NCI-H2107 treated with DMSO at 0.1 percent for 48 hours (cell line): ENCODE results near the gene NISCH.
"Not testable (repeated sequence)": the region's sequence is repeated elsewhere in the genome, so short reads cannot be mapped to it uniquely, and the experiment has no call there.

Experiments used
- DNase-seq: peaks from one replicate; lab custom pipeline; 2025; ENCODE audit not compliant: unreplicated experiment; lab: John Stamatoyannopoulos, UW

The NISCH gene

GRCh38 chr3:52524752-52525679, 69.6 kb downstream of the NISCH start:
- no peak for DNase-seq

GRCh38 chr3:52525680-52526561, 70.5 kb downstream of the NISCH start:
- no peak for DNase-seq

GRCh38 chr3:52526671-52527038, 71.3 kb downstream of the NISCH start:
- DNase-seq: not testable (repeated sequence)

GRCh38 chr3:52527039-52527731, 71.8 kb downstream of the NISCH start:
- no peak for DNase-seq

GRCh38 chr3:52527732-52528585, 72.6 kb downstream of the NISCH start:
- no peak for DNase-seq

GRCh38 chr3:52528586-52529375, 73.4 kb downstream of the NISCH start:
- DNase-seq: no peak

GRCh38 chr3:52529376-52530333, 74.3 kb downstream of the NISCH start:
- no peak for DNase-seq

GRCh38 chr3:52530918-52531826, 75.8 kb downstream of the NISCH start:
- no peak for DNase-seq

- no peak for DNase-seq
These were observed 76.6 kb downstream of the NISCH start for GRCh38 chr3:52531860-52532516.

GRCh38 chr3:52532517-52532837, 77.1 kb downstream of the NISCH start:
- DNase-seq: no peak

- no peak for DNase-seq
These were observed 77.6 kb downstream of the NISCH start for GRCh38 chr3:52532838-52533622.

- no peak for DNase-seq
These were observed 78.3 kb downstream of the NISCH start, which contains the start of gene NT5DC2 for GRCh38 chr3:52533623-52534280. Gene NT5DC2 (minus strand): TSS chr3:52533857. CDS start chr3:52533737, 120 bp downstream.

- no peak for DNase-seq
These were observed 79.1 kb downstream of the NISCH start for GRCh38 chr3:52534281-52535183.

- no peak for DNase-seq
These were observed 80.2 kb downstream of the NISCH start for GRCh38 chr3:52535411-52536111.
